ENCODE measurements around the gene SEMA3C.
A peak's percentile ranks its signal among the peaks of the same experiment; 100 is the strongest.

The SEMA3C gene

DNA sequence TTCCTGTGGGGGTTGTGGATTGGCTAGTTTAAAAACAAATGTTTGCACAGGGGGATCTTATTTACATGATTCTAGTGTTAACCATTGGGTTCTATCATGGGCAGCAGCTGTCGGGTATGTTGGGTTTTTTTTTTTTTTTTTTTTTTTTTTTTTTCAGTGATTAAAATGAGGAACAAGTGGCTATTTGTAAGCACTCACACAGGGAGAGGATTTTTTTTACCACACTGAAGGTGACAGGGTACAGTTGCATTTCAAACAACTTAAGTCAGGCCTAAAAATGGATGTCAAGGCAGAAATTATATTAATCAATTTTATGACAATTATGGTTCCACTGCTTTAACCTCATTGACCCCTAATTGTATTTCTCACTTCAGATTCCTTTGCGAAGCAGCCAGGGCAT lies 187.6 kb downstream of the SEMA3C start:
- no peak for DNase-seq

DNA sequence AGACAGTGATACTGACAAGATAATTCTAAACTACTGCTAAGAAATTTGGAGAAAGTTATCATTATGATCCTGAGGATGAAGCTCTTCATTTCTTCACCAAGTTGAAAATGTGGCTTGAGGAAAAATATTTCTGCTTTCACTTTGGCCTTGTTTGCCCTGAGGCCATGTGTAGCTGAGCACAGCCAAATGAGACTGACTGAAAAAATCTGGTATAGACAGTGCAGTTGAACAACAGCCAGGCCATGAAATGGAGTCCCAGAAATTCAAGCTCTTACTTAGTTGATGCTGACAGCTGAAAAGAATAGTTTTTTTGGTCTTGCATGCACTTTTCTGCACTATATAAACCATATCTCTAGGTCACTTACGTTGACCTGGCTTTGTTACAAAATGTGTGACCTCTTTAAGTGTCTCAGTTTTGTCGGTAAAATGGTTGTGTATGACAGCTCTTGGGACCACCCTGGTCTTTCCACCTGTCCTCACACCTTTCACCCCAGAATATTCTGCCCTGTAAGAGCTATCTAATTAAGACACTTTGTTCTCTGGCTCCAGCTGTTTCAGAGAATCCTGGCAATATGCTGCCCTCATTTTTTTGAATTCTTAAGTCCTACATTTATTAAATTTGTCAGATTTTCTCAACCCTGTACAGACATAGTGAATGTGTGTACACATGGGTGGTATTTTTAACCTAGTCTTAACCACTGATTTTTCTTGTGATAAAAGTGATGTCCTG lies 189.1 kb downstream of the SEMA3C start:
- no peak for DNase-seq

DNA sequence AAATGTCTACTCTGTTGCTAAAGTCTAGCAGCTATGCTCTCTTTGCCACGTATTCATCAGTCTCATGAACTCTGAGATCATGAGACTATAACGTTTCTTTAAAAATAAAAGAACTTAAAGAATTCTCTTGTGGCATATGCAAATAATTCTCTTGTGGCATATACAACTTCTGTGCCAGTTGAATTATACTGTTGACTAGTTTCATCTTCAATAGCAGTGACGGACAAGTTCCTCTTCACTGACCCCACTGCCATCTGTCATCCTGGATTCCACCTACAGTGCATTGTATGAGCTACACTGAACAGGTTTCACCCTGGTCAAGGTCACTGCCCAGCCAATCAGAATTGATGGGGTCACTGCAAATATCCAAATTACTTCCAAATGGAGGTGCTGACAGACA lies 192.2 kb downstream of the SEMA3C start:
- DNase-seq, result no peak

DNA sequence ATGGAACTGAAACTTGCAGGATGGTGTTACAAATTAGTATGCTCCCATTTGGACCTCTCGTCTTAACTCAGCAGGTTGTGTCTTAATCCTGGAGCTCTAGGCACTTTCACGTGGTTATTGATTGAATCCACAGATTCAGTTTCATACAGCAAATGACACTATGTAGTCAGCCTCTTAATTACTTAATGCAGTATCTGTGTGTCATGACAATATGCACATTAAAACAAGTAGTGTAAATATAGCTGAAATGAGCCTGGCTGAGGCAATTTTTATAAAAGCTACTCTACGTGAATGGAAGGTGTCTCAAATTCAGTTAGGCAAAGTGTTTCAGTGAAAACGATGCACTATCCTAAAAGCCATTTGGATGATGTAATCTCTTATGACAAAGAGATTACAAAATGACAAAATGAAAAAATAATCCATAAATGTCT lies 193.7 kb downstream of the SEMA3C start:
- no peak for DNase-seq

DNA sequence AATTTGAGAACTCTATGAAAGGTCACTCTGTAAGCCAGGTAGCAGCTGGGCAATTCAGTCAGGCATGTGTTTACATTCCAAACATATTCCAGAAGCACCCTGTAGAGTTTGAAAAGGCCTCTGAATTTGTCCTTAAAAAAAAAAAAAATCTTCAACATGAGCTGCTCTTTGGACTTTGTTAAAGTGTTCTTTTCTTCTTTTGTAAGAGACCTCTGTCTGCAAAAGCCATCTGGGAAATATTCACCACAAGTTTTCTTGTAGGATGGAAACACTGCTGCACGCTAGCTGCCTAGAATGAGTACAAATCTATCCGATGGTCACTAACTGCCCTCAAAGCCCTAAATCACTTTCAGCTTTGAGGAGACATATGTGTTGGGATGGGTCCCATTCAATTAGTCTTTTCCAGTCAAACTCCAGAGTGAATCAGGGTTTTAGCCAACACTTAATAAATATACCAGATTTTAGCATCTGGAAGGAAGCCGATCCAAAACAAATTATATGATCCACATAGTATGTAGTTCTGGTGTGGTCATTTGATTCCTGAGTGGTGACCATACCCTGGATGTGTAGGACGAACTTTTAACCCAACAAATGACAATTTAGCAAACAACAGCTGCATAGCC lies 194.5 kb downstream of the SEMA3C start:
- no peak for DNase-seq

DNA sequence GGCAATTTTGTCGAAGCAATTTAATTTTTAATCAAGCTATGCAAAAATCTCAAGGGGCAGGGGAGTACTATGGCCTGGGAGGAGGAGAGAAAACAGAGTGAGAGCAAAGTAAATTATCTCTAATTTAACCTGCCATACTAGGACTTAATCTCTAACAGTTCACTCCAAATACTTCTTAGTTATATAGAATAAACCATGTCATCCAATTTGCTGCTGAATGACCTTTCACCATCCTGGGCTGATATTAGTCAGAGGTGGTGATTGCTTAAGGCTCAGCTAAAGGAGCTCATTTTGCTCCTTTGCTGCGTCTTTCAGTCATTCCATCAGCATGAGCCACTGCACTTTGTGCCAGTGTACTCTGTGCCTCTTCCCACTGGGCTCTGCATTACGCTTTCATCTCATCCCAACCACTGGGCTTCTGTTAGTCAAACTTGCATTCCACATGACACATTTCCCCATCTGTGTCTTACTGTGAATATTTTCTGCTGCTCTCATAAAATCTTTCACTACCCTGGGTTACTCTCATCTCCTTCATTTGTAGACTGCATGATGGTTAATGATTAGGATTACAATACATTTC lies 196.1 kb downstream of the SEMA3C start:
- no peak for DNase-seq

DNA sequence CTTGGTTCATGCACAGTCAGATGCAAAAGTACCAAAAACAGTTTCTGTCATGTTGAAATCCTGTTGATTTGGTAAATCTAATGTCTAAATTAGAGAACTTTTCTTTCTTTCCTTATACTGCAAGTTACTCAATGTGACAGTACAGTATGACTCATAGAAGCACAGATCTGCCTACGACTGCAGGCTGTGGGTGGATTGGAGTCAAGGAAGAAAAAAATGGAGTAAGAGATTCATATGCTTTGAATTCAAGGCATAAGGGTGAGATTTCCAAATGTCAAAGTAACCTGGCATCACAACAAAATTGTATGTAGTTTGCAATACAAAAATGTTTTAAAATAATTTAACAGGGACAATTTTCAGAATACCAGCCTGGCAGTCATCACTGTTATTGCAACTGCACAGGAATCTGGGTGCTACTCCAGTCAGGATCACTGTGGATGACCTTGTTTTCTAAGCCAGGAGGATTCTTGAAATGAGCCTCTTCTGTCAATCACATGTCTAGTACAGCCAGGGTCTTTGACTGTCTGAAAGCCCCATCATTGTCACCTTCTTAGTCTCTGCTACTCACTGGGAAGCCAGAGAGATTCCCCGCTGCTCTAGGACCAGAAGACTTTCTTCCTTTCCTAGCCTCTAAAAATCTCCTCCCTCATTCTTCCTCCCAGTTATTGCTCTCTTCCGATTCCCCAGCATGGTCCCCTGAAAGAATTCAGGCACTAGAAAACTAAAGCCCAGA lies 196.8 kb downstream of the SEMA3C start:
- no peak for DNase-seq

DNA sequence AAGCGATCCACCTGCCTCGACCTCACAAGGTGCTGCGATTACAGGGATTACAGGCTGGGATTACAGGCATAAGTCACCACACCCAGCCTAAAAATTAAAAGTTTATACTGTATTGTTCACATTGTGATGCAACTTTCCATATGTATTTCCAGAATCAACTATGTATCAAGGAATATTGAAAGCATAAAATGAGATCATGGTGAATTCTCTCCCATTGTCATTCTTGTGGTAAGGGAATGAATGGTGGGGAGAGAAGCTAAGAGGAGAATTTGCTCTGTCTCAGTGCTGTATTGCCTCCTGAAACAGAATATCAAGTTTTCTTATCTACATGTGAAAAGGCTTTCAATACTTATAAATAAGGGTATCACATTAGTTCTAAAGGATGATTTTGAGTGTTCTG lies 198.7 kb downstream of the SEMA3C start:
- no peak for DNase-seq

DNA sequence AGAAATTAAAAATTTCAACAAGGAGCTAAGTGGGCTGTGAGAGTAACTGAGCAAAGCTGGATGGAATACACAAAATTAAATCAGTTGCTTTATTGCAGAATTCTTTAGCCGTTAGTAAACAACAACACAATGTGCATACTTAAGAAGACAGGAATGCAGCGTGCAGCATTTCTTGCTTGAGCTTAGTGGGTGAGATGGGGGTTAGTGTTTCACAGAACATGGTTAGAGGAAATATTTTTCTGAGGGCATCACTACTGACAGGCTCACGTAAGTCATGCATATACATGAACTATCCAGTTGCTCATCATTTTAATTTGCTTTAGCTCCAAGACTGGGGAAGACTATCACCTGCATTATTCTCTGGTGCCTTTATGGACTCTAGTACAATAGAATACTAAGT lies 199.6 kb downstream of the SEMA3C start:
- DNase-seq, result no peak

DNA sequence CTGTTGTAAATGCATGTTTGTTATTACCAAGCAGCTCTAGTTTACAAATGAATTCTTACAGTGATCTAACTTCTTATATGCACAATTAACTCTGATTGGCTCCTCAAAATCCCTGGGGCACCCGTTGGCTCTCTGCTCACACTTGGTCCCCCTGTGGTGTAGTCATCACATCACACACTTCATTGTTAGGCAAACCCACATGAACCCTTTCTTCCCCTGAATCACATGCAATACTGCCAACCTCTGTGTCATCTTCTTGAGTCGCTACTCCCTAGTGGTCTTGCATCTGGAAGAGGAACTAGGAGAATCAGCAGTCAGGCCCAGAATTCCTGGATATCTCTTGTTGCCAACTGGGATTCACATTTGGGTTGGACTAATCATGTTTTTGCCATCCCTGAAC lies 207.3 kb downstream of the SEMA3C start:
- no peak for DNase-seq

DNA sequence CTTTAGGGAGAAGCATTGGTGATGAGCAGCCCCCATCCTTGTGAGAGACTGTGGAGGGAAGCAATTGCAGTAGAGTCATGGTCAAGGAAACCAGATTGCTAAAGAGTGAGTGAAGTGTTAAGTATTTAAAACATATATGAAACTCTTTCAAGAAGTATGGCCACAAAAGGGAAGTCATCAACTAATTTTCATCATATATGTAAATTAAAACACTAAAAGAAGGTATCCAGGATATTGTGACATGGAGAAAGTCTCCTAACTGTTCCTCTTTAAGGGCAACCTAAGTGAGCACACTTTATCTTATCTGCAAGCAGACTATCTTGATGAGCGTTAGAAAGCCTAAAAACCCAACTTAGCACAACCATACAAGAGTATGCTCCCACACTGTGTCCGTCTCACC lies 210.7 kb downstream of the SEMA3C start:
- no peak for DNase-seq

DNA sequence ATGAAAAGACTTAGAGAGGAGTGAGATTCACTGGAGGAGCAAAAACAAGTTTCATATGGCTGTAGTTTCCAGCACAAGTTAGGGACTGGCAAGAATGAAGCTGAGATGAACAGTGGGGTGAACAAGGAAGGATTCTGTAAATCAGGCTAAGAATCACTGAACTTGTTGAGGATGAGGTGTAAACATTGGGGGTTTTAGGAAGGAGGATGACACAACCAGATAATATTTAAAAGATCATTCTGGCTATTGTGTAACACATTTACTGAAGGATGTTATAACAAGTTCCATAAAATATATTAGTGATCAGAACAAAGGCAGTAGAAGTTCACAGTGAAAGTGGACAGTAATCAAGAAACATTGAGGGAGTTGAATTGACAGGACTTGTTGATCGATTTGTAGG lies 211.5 kb downstream of the SEMA3C start:
- no peak for DNase-seq

DNA sequence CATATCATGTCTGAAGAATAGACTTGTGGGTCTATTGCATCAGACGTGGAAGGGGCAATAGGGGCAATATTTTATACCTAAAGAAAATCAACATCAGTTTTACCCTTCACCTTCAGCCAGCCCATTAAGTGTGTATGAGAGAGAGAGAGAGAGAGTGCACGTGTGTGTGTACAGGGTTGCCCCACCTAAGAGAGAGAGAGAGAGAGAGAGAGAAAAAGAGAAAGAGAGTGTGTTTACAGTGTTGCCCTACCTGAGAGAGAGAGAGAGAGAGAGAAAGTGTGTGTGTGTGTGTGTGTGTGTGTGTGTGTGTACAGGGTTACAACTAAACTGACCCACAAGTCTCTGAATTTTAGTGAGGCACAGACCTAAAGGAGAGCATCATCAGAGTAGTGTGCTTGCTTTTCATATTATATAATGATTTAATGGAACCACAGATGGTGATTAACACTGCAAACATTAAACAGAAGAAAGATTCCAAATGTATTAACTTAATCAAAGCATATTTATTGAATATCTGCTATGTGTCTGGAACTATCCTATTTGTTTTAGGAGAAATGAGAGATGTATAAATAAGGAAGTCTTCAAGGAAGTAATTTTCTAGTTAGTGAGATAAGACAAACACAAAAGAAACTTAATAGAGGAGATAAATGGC lies 213.6 kb downstream of the SEMA3C start:
- no peak for DNase-seq

DNA sequence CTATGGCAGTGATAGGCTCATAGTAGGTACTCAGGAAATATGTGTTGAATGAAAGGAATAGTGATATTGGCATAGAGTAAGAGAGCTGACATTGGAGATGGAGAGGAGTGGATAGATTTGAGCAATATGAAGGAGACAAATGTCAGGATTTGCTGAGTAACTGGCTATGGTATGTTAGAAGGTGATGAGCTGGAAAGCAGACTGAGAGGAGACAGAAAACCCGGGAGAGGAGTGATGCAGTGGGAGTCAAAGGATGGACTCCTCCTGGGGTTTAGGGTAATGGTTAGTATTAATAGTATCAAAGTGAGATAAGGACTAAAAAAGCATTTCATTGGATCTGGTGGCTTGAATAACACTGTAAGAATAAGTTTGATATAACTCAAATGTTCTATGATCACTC lies 215.6 kb downstream of the SEMA3C start:
- no peak for DNase-seq

DNA sequence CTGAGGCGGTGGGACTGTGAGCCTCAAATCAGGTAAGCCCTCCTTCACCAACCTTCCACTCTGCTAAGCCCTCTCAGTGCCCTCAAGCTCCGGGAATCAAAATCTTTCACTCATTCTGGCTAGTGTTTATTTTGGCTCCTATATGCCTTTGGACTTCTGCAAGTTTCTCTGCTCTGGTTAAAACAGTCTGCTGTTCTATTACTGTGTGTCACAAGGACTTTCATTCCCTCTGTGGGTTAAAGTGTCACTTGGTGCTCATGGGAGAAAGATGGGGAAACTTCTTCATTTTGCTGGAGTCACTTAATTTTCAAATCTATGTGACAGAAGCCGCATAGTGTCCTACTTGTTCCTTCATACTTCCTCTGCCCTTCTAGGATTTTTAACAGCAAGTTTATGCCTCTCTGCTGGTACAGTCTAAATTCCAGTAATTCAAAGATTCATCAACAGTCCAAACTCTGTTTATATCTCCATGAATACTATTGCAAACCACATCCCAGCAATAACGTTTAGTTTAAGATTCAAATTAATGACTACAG lies 219.1 kb downstream of the SEMA3C start:
- no peak for DNase-seq

DNA sequence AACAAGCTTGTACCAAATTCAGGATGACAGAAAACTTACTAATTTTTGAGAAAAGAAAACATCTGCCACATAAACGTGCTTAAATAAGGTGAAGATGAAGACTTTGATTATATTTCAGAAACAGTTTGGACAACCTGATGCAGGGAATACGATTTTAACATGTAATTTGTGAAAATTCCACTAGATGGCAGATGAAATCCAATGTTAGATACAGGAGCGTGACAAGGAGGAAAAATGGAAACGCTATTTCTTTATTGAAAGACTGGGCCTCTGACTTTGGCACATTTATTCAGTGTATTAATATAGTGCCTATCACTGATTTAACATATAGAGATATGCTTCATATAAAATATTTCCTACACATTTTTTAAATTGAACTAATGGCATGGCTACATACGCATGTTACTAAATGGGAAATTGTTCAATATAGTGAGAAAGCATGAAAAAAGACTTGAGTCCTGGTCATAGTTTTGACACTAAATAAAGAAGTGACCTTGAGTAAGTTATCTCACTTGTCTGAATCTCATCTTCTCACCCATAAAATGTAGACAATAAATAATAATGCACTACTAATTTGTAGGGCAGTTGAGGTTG lies 219.7 kb downstream of the SEMA3C start:
- peak; percentile 19 to 65 for DNase-seq
